H1 (cell line): ENCODE data around the gene PSMB4. TPM values are rescaled to one million over a fixed set of nuclear protein-coding genes. Genes with fewer than 3 reads are reported as not detected.
"Not testable (repeated sequence)": the region's sequence is repeated elsewhere in the genome, so short reads cannot be mapped to it uniquely, and the experiment has no call there.

Source experiments
- CTCF ChIA-PET: fragments of 300-600 bp; sonication (Branson Sonifier 250); formaldehyde crosslinking; loops from one replicate; lab custom pipeline; 2021; ENCODE audit not compliant: partially characterized antibody; lab: Charles Lee
- POLR2A ChIA-PET: fragments of 300-600 bp; sonication (Branson Sonifier 250); formaldehyde crosslinking; loops from one replicate; lab custom pipeline; 2021; ENCODE audit warnings: inconsistent platforms; ENCODE audit not compliant: partially characterized antibody; lab: Charles Lee
- DNase-seq, 2 experiments: peaks; one replicate each; pipeline versions ENCODE4 v3.0.0 to v3.0.0-alpha.2; 2010 to 2022; ENCODE audit warnings: low spot score in 2 of 2, low read depth in 1 of 2, mixed read lengths in 1 of 2
- FAIRE-seq: peaks from 2 replicates; lab custom pipeline; 2011; peaks lifted over from hg19 to GRCh38; lab: Jason Lieb, UNC
- H2AFZ ChIP-seq: 2 replicates; pipeline ENCODE4 v1.8.1; 2012; ENCODE audit warnings: low read length, inconsistent platforms
- H2AK5ac ChIP-seq: 2 replicates; pipeline ENCODE4 v1.6.1; 2013; ENCODE audit warnings: low read depth, low read length
- H2BK120ac ChIP-seq: replicated peaks from 2 replicates; pipeline ENCODE3; 2013; ENCODE audit warnings: low read depth, low read length, inconsistent platforms
- H2BK12ac ChIP-seq: 2 replicates; pipeline ENCODE4 v1.6.1; 2013; ENCODE audit warnings: low read depth, low read length
- H2BK15ac ChIP-seq: 2 replicates; pipeline ENCODE4 v1.6.1; 2013; ENCODE audit warnings: low read length
- H2BK20ac ChIP-seq: 2 replicates; pipeline ENCODE4 v1.6.1; 2013; ENCODE audit warnings: low read length
- H2BK5ac ChIP-seq: 2 replicates; pipeline ENCODE4 v1.6.1; 2013; ENCODE audit warnings: low read depth, low read length
- H3K14ac ChIP-seq: 2 replicates; pipeline ENCODE4 v1.6.1; 2013; ENCODE audit warnings: inconsistent platforms; ENCODE audit not compliant: insufficient read length
- H3K18ac ChIP-seq: 2 replicates; pipeline ENCODE4 v1.6.1; 2013; ENCODE audit warnings: low read length; ENCODE audit errors: extremely low read depth
- H3K23ac ChIP-seq: 2 replicates; pipeline ENCODE4 v1.6.1; 2013; ENCODE audit warnings: inconsistent platforms; ENCODE audit not compliant: insufficient read length
- H3K23me2 ChIP-seq: 2 replicates; pipeline ENCODE4 v1.6.1; 2013; ENCODE audit warnings: low read depth, low read length
- H3K27ac ChIP-seq: 2 replicates; pipeline ENCODE4 v1.6.1; 2011; ENCODE audit warnings: low read depth, low read length, inconsistent platforms
- H3K27me3 ChIP-seq, 4 experiments: replicated peaks in 1 of 4; 1 replicate in 1 of 4; 2 replicates in 3 of 4; pipeline versions ENCODE4 v1.6.1 to v1.8.1; 2011 to 2013; ENCODE audit warnings: low read length in 3 of 4, mild to moderate bottlenecking in 3 of 4, inconsistent platforms in 2 of 4, mixed read lengths in 2 of 4, moderate library complexity in 1 of 4; ENCODE audit not compliant: control insufficient read depth in 3 of 4, insufficient read depth in 3 of 4; ENCODE audit errors: extremely low read depth in 1 of 4
- H3K36me3 ChIP-seq, 4 experiments: 2 replicates each; pipeline versions ENCODE4 v1.6.1 to v1.8.1; 2011 to 2013; ENCODE audit warnings: mild to moderate bottlenecking in 4 of 4, low read length in 3 of 4, moderate library complexity in 2 of 4, control low read depth in 1 of 4, inconsistent platforms in 1 of 4; ENCODE audit not compliant: insufficient read depth in 4 of 4, control insufficient read depth in 2 of 4
- H3K4ac ChIP-seq: replicated peaks from 2 replicates; pipeline ENCODE3; 2013; ENCODE audit warnings: low read length, low read depth, mixed read lengths, inconsistent platforms; ENCODE audit not compliant: insufficient read length
- H3K4me1 ChIP-seq, 4 experiments: replicated peaks in 1 of 4; 1 replicate in 1 of 4; 2 replicates in 3 of 4; pipeline versions ENCODE4 v1.6.1 to v1.8.1; 2011 to 2013; ENCODE audit warnings: low read length in 3 of 4, inconsistent platforms in 2 of 4, mixed read lengths in 1 of 4; ENCODE audit not compliant: insufficient read depth in 4 of 4, control insufficient read depth in 3 of 4
- H3K4me2 ChIP-seq, 2 experiments: 2 replicates each; pipeline versions ENCODE4 v1.6.1 to v1.8.1; 2011 to 2013; ENCODE audit warnings: low read depth in 2 of 2, low read length in 2 of 2, control low read depth in 1 of 2, inconsistent platforms in 1 of 2, mild to moderate bottlenecking in 1 of 2; ENCODE audit not compliant: insufficient read depth in 1 of 2
- H3K4me3 ChIP-seq, 4 experiments: fragments of 200-600, 300-600 bp in 1 of 4; sonication (generic), shearing (Covaris generic), sonication (Bioruptor Twin) in 1 of 4; 2 replicates each; pipeline versions ENCODE4 v1.5.1 to v1.8.1; 2011 to 2016; ENCODE audit warnings: low read length in 4 of 4, low read depth in 3 of 4, control low read depth in 2 of 4, inconsistent platforms in 2 of 4, mild to moderate bottlenecking in 2 of 4, mixed read lengths in 1 of 4, moderate library complexity in 1 of 4; ENCODE audit not compliant: insufficient read depth in 2 of 4; ENCODE audit errors: extremely low read depth in 1 of 4
- H3K56ac ChIP-seq: replicated peaks from 2 replicates; pipeline ENCODE3; 2013; ENCODE audit warnings: low read depth, mild to moderate bottlenecking, mixed read lengths, low read length, inconsistent platforms; ENCODE audit not compliant: insufficient read length
- H3K79me1 ChIP-seq: 2 replicates; pipeline ENCODE4 v1.6.1; 2013; ENCODE audit warnings: low read depth, low read length, control low read depth
- H3K79me2 ChIP-seq, 2 experiments: 2 replicates each; pipeline versions ENCODE4 v1.6.1 to v1.8.1; 2012 to 2013; ENCODE audit warnings: low read length in 2 of 2, mild to moderate bottlenecking in 2 of 2, inconsistent platforms in 1 of 2; ENCODE audit not compliant: insufficient read depth in 2 of 2, control insufficient read depth in 1 of 2
- H3K9ac ChIP-seq, 4 experiments: replicated peaks in 1 of 4; 1 replicate in 1 of 4; 2 replicates in 3 of 4; pipeline versions ENCODE4 v1.6.1 to v1.8.1; 2011 to 2013; ENCODE audit warnings: low read depth in 3 of 4, low read length in 3 of 4, control low read depth in 2 of 4, mild to moderate bottlenecking in 2 of 4, moderate library complexity in 2 of 4, inconsistent platforms in 1 of 4; ENCODE audit errors: extremely low read depth in 1 of 4
- H3K9me3 ChIP-seq, 2 experiments: 2 replicates each; pipeline versions ENCODE4 v1.6.1 to v1.8.1; 2012 to 2013; ENCODE audit warnings: mild to moderate bottlenecking in 2 of 2, moderate library complexity in 2 of 2, control low read depth in 1 of 2, inconsistent platforms in 1 of 2, low read depth in 1 of 2, low read length in 1 of 2, mixed read lengths in 1 of 2; ENCODE audit not compliant: insufficient read depth in 2 of 2
- H4K20me1 ChIP-seq, 2 experiments: replicated peaks in 1 of 2; 2 replicates each; pipeline versions ENCODE3 to v1.8.1; 2011 to 2013; ENCODE audit warnings: inconsistent platforms in 2 of 2, low read length in 2 of 2, mild to moderate bottlenecking in 1 of 2; ENCODE audit not compliant: insufficient read depth in 2 of 2, control insufficient read depth in 1 of 2
- H4K5ac ChIP-seq: 2 replicates; pipeline ENCODE4 v1.6.1; 2013; ENCODE audit warnings: low read length, low read depth, mixed read lengths, inconsistent platforms; ENCODE audit not compliant: insufficient read length
- H4K8ac ChIP-seq: 2 replicates; pipeline ENCODE4 v1.8.0; 2013; ENCODE audit warnings: mild to moderate bottlenecking, moderate library complexity, low read length, inconsistent platforms; ENCODE audit not compliant: insufficient read depth; ENCODE audit errors: extremely low read depth
- H4K91ac ChIP-seq: replicated peaks from 2 replicates; pipeline ENCODE3; 2013; ENCODE audit warnings: low read length, mixed read lengths, inconsistent platforms; ENCODE audit not compliant: insufficient read length
- CEBPB ChIP-seq: IDR thresholded peaks from 2 replicates; pipeline ENCODE4 v1.6.1; 2012; ENCODE audit warnings: low read depth, low read length
- WGBS, 2 experiments: shearing (Covaris generic) in 1 of 2; methylation state at CpG; one replicate each; pipeline versions ENCODE4 v1.1.6 to v1.1.7; 2013 to 2015; ENCODE audit warnings: low lambda C conversion rate in 2 of 2, mixed read lengths in 2 of 2, inconsistent platforms in 1 of 2, low coverage in 1 of 2, missing lambda C conversion rate in 1 of 2; ENCODE audit not compliant: insufficient replicate concordance in 2 of 2, insufficient coverage in 1 of 2, insufficient read length in 1 of 2; ENCODE audit errors: extremely low coverage in 1 of 2, missing lambda C conversion rate in 1 of 2; 5-methylcytosine and 5-hydroxymethylcytosine counted together
- polyA plus RNA-seq, 7 experiments: library from polyadenylated mRNA; depleted of rRNA in 3 of 7; stranded (reverse) in 5 of 7; unstranded in 2 of 7; fragments of >200 nt in 5 of 7; fragments of 200-250 nt in 2 of 7; gene quantifications; 1 replicate in 5 of 7; 2 replicates in 1 of 7; 4 replicates in 1 of 7; pipeline versions ENCODE4 v1.2.1 to v1.2.3, GENCODE V29; 2011 to 2013; ENCODE audit warnings: missing spikeins in 2 of 7, mixed read lengths in 2 of 7
- total RNA-seq: library from RNA; stranded (reverse); fragmentation: NEBNext Ultra II Directional; extraction: Animal tissue kit (Norgen Biotek cat#: 25700); gene quantifications from 2 replicates; pipeline ENCODE4 v1.2.1, GENCODE V29; 2021

Gene PSMB4
- total and polyA plus RNA-seq, 2 of the 8 experiments (the other 6 are each of a cell fraction or from before 2014, with no cell fraction given) = 430 to 1,098 TPM

DNA sequence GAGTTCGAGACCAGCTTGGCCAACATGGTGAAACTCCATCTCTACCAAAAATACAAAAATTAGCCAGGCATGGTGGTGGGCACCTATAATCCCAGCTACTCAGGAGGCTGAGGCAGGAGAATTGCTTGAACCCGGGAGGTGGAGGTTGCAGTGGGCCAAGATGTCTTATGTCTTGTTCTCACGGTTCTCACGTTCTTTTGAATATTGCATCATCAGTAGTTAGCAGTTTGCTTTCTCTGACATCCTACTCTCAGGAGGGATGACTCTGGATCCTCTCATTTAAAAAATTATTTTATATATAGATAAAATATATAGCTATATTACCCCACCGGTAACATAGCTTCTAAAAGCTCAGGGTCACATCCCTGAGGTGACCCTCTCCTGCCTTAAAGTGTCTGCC lies 3.1 kb upstream of the PSMB4 start:
- not testable (repeated sequence) for H2AFZ ChIP-seq, H3K9me3 ChIP-seq, FAIRE-seq, H3K23ac ChIP-seq, DNase-seq, H3K27me3 ChIP-seq, H2AK5ac ChIP-seq, H3K18ac ChIP-seq, H3K27ac ChIP-seq, H4K8ac ChIP-seq, H2BK120ac ChIP-seq, H4K5ac ChIP-seq, H3K23me2 ChIP-seq, H3K36me3 ChIP-seq, H3K14ac ChIP-seq, H3K4ac ChIP-seq, H2BK12ac ChIP-seq, H2BK20ac ChIP-seq, H2BK5ac ChIP-seq, H3K9ac ChIP-seq, H2BK15ac ChIP-seq, H4K91ac ChIP-seq, H3K4me2 ChIP-seq, H3K56ac ChIP-seq, H3K4me1 ChIP-seq, H3K4me3 ChIP-seq
- TF ChIP-seq CEBPB = peak; percentile 19; the same call in 1 of the 2 replicates
- Histone ChIP-seq H3K79me1 (peaks cover 11% of the 10 kb centered on the region), H4K20me1 (peaks cover 3 to 11% of the 10 kb centered on the region in 2 experiments), H3K79me2 (peaks cover 9 to 15% of the 10 kb centered on the region in 2 experiments; a peak in 3 of 4 replicates)
- ChIA-PET CTCF (interaction anchor here (1.2 to 3.2 kb wide), 5 partner anchors 11 to 96 kb away, joined by 3 to 14 read pairs (median 4); no protein-coding TSS in a partner anchor), POLR2A (interaction anchor here (1.8 to 3.2 kb wide), 2 partner anchors 32 to 49 kb away, joined by 4 to 8 read pairs; partner anchors contain the start of gene RFX5)
- 93% methylated on average over 5 of the region's 5 CpGs; no CpG with 5 or more reads in 1 of the 2 experiments for WGBS, 2 experiments
